Effector CD8-positive, alpha-beta T cell (primary cell): ENCODE results near the gene SYCE1.
"Not testable (repeated sequence)": the region's sequence is repeated elsewhere in the genome, so short reads cannot be mapped to it uniquely, and the experiment has no call there.

Source experiments
- DNase-seq: peaks from one replicate; lab custom pipeline; 2025; lab: John Stamatoyannopoulos, UW

Gene SYCE1

DNA sequence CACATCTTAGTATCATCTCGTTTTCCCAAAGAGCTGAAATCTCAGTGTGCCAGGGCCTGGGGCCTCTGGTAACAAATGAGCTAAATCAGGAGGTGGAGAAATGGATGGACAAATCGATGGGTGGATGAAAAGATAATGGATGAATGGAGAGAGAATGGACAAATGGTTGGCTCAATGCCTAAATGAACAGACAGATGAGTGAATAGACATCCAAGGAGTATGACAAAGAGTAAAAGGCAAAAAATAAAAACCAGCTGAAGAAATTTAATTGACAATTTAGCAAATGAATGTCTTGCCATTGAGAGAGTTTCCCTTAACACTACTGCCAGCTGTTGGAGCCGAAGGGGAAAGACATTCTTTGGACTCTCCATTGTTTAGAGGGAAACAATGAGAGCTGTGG is 8.0 kb downstream of the SYCE1 start:
- DNase-seq: no peak

- no peak for DNase-seq
Measured at GRCh38 chr10:133555521-133555920, 9.9 kb downstream of the SYCE1 start.

DNA sequence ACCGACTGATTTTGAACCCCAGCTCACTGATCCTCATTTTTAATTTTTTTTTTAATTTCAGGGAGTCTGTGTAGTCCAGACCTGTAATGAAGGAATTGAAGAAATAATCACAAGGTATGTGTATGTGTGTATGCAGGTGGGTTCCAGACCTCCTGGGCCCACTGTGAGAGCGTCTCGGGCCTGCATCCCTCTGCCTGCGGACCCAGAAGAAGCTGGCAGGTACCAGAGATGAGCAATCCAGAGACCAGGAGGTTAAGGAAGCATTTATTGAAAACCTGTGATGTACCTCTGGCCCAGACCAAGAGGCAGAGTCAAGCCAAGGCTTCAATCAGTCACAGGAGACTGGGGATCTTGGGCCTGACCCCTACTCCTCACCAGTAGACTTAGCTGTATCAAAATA is 10.8 kb downstream of the SYCE1 start:
- DNase-seq: no peak

GRCh38 chr10:133544506-133544905 is 20.9 kb downstream of the SYCE1 start:
- no peak for DNase-seq

- DNase-seq: not testable (repeated sequence)
Measured at GRCh38 chr10:133541441-133541975, 23.9 kb downstream of the SYCE1 start.

DNA sequence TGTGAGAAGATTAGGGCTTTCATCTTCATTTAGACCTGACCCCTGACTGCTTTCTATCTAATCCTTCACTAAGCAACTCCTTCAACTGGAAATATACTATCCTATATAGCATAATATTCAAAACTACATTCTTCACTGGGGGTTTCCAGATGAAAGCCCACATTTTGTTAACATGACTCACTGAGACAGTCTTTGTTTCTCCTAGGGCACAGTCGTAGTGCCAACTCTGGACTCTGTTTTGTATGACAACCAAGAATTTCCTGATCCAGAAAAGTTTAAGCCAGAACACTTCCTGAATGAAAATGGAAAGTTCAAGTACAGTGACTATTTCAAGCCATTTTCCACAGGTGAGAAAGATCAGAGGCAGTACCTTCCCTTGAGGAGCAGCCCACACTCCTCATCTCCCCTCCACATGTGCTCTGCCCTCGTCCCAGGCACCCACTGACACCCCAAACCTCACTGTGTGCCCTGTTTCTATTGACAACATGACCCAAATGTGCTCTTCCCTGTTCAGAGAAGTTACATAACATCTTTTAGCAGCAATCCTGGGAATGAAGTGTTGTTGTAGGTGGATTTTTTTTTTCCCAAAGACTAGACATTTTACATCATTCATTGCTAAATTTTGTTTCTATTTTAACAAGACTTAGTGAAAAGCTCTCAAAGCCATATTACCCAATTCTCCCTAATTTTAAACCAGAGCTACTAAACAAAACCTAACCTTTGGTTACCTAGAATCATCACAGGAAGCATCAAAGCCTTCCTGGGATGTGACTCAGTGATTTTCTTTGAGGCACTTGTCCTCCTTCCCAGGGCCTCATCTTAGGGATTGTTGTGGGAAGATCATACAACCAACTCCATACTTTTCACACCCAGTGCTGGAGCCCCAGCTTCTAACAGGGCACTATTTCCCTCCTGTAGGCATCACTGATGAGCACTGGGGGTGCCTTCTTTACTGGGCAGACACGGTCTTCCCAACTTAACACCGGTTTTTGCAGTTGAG is 27.5 kb downstream of the SYCE1 start:
- no peak for DNase-seq

DNA sequence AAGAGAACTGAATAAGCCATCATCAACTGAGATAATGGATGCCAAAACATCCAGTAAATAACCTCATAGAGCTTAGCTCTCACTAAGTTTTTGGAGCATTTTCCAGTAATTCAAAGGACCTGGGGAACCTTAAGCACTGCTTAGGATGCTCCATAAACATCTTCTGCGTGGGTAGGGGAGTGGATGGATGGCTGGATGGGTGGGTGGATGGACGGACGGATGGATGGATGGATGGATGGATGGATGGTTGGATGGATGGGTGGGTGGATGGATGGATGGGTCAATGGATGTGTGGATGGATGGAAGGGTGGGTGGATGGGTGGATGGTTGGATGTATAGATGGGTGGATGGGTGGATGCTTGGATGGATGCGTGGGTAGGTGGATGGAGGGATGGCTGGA is 29.2 kb downstream of the SYCE1 start:
- DNase-seq: no peak

GRCh38 chr10:133534417-133534816 is 31.0 kb downstream of the SYCE1 start:
- no peak for DNase-seq

DNA sequence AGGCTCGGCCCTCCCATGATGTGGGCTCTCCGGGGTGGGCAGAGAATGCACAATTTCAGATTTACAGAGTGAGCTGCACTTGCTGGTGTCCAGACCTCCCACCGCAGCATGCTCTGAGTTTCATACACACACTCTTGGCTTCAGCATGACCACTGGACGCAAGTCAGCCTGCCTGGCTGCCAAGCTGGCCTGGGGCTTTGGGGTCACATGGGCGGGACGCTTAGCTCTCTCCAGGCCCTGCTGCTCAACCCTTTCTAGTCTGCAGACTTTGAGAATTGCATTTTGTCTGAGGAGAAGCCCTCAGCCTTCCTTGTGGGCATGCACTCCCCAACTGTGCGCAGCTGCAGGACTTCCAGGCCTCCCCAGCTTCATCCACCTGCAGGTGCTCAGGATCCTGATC is 32.5 kb downstream of the SYCE1 start:
- no peak for DNase-seq

DNA sequence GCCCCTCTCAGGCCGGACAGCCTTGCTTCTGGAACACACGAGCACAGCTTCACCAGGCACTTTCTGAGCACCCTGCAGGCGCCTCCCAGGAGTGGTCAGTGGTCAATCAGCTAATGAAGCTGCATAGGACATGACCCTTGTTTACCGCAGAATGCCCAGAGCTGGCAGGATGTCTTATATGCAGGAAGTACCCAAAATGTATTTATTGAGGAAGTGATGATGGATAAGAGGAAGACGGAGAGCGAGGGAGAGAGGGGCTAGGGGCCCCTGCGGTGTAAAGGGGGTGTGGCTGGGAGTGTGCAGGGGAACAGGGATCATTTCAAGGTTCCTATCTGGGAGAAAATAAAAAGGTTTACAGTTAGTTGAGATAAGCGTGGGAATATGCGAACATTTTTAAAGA is 34.9 kb downstream of the SYCE1 start:
- no peak for DNase-seq

DNA sequence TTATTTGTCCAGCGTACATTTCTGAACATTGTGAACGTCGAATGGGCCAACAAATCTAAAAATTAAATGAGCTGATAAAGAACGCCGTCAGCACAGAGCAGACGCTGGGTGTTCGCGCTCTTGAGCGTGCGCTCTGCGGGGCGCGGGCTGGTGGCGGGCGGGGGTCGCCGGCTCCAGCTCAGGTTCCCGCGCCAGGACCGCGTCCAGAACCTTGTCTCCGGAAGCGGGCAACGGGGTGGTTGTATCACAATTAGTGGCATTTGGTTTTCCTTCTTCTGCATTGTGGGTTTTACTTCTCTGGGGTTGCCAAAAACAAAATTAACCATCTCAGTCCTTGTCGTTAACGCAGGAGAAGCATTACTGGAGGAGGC is 35.8 kb downstream of the SYCE1 start:
- DNase-seq: no peak

DNA sequence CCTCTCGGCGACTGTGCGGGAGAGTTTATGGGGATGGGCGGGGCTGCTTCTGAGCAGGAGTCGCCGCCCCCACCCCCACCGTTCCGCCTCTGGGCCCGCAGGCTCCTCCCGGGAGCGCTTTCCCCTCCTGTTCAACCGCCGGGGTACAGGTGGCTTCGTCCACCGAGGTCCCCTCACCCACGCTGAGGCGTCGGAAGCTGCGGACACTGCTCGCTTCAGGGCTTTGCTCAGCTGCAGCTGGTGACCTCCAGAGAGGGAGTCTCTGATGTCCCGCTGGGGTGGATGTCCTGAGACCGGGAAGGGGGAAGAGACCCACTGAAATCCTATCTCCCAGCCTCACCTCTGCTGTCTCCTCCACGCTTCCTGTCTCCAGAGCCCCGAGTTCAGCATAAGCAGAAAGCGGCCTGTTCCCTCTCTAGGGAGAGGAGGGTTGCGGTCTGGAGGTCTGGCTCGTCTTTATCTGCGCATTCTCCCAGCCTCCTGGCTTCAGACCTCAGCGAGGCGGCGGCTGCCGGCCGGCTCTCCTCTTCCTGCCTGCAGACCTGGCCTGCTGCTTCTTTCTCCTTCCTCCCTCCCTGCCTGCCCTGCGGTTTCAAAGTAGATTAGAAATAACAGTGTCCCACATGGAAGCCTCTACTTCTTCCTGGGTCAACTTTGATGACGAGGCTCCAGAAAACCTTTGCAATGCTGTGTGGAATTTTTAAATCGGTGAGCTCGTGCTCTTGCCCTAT is 36.4 kb downstream of the SYCE1 start:
- DNase-seq: no peak

DNA sequence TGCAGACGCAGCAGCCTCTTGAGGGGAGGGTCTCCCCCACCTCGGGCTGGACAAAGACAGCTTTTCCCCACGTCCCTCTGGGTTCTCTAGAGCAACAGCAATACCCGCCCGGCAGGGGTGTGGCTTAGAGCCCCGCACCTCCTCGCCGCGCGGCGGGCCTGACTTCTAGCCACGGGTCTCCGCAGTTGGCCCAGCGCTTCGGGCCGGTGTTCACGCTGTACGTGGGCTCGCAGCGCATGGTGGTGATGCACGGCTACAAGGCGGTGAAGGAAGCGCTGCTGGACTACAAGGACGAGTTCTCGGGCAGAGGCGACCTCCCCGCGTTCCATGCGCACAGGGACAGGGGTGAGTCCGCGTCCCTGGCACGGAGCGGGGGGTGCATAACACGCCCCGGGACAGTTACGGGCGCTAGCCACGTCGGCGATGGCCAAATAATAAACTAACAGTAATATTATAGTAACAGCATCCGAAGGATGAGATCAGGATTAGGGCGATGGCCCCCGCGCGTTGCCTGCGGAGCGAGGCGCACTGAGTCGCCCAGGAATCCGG is 37.0 kb downstream of the SYCE1 start:
- no peak for DNase-seq

DNA sequence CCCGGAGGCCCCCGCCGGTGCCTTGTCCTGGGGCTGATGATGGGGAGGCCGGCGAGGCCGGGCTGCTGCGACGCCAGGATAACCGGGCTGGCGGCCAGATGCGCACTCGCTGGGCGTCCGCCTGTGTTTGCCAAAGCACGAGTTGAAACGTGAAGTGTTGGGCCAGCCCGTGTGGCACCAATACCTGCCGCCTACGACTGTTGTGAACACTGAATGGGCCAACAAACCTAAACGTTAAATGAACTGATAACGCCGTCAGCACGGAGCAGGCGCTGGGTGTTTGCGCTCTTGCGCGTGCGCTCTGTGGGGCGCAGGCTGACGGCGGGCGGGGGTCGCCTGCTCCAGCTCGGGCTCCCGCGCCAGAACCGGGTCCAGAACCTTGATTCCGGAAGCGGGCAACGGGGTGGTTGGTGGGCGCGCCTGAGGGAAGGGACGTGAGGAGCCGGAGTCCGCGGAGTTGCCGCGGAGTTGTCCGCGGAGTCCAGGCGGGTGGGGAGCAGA is 37.6 kb downstream of the SYCE1 start:
- DNase-seq: no peak

- no peak for DNase-seq
Measured at GRCh38 chr10:133526957-133527588, 38.3 kb downstream of the SYCE1 start, which contains the start of gene CYP2E1. Gene CYP2E1, plus strand, starts transcription at chr10:133527363. Its CDS starts 33 bp downstream, at chr10:133527396.

- DNase-seq: no peak
Measured at GRCh38 chr10:133525444-133525843, 39.9 kb downstream of the SYCE1 start.

GRCh38 chr10:133523631-133524203 is 41.7 kb downstream of the SYCE1 start:
- no peak for DNase-seq

DNA sequence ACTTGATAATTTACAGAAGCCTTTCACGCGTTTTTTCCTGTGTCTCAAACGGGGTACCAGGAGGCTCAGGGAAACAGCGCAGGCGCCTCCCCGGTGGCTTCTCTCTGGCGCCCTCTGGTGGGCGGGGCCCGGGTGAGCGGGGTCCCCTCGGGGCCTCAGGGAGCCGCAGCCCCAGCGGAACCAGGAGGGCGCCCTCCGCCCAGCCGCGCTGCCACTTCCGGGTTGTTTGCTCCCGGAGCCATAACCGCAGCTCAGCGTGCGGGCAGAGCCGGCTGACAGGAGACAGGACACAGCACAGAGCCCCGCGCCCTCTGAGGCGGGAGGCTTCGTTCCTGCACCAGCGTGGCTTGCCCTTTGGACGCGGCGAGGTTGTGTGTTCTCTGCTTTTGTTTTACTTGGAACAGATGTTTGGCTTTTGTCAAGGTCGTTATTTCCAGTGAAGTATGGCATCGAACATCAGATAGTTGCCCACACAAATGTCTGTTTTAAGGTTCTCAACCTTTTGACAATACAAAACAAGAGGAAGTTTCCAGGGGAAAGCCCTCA is 45.1 kb downstream of the SYCE1 start:
- peak; percentile 84 for DNase-seq

- not testable (repeated sequence) for DNase-seq
Measured at GRCh38 chr10:133518517-133518916, 46.9 kb downstream of the SYCE1 start.

DNA sequence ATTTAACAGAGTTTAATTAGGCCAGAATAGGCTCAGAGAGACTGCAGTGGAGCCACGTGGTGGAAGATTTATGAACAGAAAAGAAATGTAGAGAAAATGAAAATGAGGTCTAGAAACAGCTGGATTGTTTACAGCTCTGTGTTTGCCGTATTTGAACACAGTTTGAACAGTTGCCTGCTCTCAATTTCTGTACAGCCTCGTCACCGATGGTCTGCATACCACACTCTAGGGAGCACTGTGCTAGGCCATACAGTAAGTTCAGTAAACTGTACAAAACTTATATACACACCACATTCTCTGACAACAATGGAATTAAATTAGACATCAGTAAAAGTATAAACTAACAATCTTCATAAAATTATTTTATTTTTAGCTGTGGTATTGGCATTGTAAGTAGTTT is 49.3 kb downstream of the SYCE1 start:
- no peak for DNase-seq

DNA sequence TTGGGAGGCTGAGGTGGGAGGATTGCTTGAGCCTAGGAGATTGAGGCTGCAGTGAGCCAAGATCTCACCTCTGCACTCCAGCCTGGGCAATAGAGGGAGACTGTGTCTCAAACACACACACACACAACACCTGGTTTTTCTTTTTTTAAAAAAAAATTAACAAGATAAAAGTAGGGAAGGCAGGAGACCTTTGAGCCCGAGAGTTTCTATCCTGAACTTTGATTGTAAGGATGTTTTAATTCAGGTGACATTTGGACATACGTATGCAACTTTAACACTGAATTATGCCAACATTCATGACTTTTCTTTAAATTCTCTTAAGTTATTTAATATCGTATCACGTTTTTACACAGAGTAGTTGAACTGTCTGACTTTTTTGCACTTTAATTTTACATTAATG is 49.9 kb downstream of the SYCE1 start:
- DNase-seq: no peak
